ENCODE results near the gene GAS7. TPM values are rescaled to one million over a fixed set of nuclear protein-coding genes. Genes with fewer than 3 reads are reported as not detected.

The GAS7 gene
- total and polyA plus RNA-seq, 2 experiments from 2014 or later = 1.9 to 10.7 TPM

- no peak for TF ChIP-seq REST (IDR thresholded peaks at IDR 0.05; ENCODE audit: unreplicated experiment)
- TF ChIP-seq CREB1 (CRISPR knock-in tag; IDR thresholded peaks at IDR 0.05; ENCODE audit: low read depth) = no peak
- TF ChIP-seq ETS1 (IDR thresholded peaks at IDR 0.05) = no peak
- TF ChIP-seq EZH2phosphoT487 (IDR thresholded peaks at IDR 0.05; ENCODE audit: unreplicated experiment) = no peak
- no peak for TF ChIP-seq STAT1 (IDR thresholded peaks at IDR 0.05; ENCODE audit: unreplicated experiment)
- no peak for TF ChIP-seq NANOG (IDR thresholded peaks at IDR 0.05; ENCODE audit: borderline replicate concordance)
- no peak for TF ChIP-seq POLR2AphosphoS5 (IDR thresholded peaks at IDR 0.05; ENCODE audit: low read depth)
Observed at GRCh38 chr17:9897372-9897968, 300.9 kb downstream of the GAS7 start (continued).

GRCh38 chr17:9895923-9896322 is 302.5 kb downstream of the GAS7 start:
- Histone ChIP-seq H4K20me1 (replicated peaks; ENCODE audit: insufficient read depth) (no peaks in the 10 kb centered on the region), H3K9me2 (ENCODE audit: insufficient read depth) (no peaks in the 10 kb centered on the region), H3K79me2 (replicated peaks; ENCODE audit: insufficient read depth) (no peaks in the 10 kb centered on the region), H3K4me1 (ENCODE audit: insufficient read depth) (no peaks in the 10 kb centered on the region), H3K4me3 (no peak overlapping the region), H2AFZ (no peak overlapping the region), H3K36me3 (ENCODE audit: insufficient read depth) (no peaks in the 10 kb centered on the region; the same call in 1 of the 2 replicates), H3F3A (replicated peaks; ENCODE audit: low read depth) (no peaks in the 10 kb centered on the region), H3K27me3 (ENCODE audit: insufficient read depth) (no peaks in the 10 kb centered on the region), H3K4me2 (no peak overlapping the region), H3K27ac (ENCODE audit: low read depth) (no peak overlapping the region)
- no peak for DNase-seq (ENCODE audit: low spot score)
- ATAC-seq = no peak
- Mint-ChIP-seq H3K27me3 (ENCODE audit: insufficient read depth, low read depth, poor library complexity) (peaks cover 6% of the 10 kb centered on the region), H3K27ac (no peak overlapping the region), H3K9me3 (no peaks in the 10 kb centered on the region), H3K4me1 (peaks cover 2% of the 10 kb centered on the region; the same call in 1 of the 3 replicates), H3K36me3 (ENCODE audit: low read depth) (no peaks in the 10 kb centered on the region), H3K4me3 (no peak overlapping the region)
- TF ChIP-seq ETS1 (IDR thresholded peaks at IDR 0.05) (no peak), STAT1 (IDR thresholded peaks at IDR 0.05; ENCODE audit: unreplicated experiment) (no peak), JUNB (IDR thresholded peaks at IDR 0.05; ENCODE audit: unreplicated experiment) (no peak), ZNF114 (CRISPR knock-in tag; IDR thresholded peaks at IDR 0.05) (no peak)
